B cell (primary cell): ENCODE data around the gene SLC66A1. TPM values are rescaled to one million over a fixed set of nuclear protein-coding genes. Genes with fewer than 3 reads are reported as not detected.

Experiments used
- ATAC-seq: fragments of 200-7000 bp; cut with Tn5 transposase; one replicate; pipeline ENCODE4 v1.10.0; 2021; ENCODE audit warnings: low read depth, mild to moderate bottlenecking, moderate number of reproducible peaks, moderate library complexity
- CTCF ChIA-PET: fragments of 350-600 bp; sonication (Branson Sonifier 250); formaldehyde crosslinking; loops from one replicate; lab custom pipeline; 2021; ENCODE audit warnings: antibody characterized with exemption, inconsistent platforms; lab: Charles Lee
- POLR2A ChIA-PET: fragments of 350-600 bp; sonication (Branson Sonifier 250); formaldehyde crosslinking; loops from one replicate; lab custom pipeline; 2021; ENCODE audit warnings: antibody characterized with exemption; lab: Charles Lee
- DNase-seq: peaks from one replicate; pipeline ENCODE4 v3.0.0; 2013
- H2AFZ ChIP-seq: 2 replicates; pipeline ENCODE4 v1.6.1; 2012; ENCODE audit warnings: mild to moderate bottlenecking, low read depth, low read length; ENCODE audit not compliant: insufficient read depth, poor library complexity, severe bottlenecking
- H3K27ac ChIP-seq, 2 donors: 1 replicate in 1 of 2; 2 replicates in 1 of 2; pipeline ENCODE4 v1.5.1; 2012 to 2013; ENCODE audit warnings: low read length in 2 of 2, mild to moderate bottlenecking in 2 of 2, moderate library complexity in 1 of 2
- H3K27me3 ChIP-seq, 4 experiments: fragments of 200-600 bp in 1 of 4; sonication (generic) in 1 of 4; replicated peaks in 1 of 4; 1 replicate in 2 of 4; 2 replicates in 2 of 4; pipeline versions ENCODE4 v1.6.1 to v1.7.0; 2013 to 2016; ENCODE audit warnings: low read length in 3 of 4, mild to moderate bottlenecking in 2 of 4, mixed read lengths in 1 of 4, moderate library complexity in 1 of 4; ENCODE audit not compliant: insufficient read depth in 4 of 4, control insufficient read depth in 3 of 4; ENCODE audit errors: control extremely low read depth in 1 of 4
- H3K36me3 ChIP-seq, 2 experiments: replicated peaks in 1 of 2; 1 replicate in 1 of 2; 2 replicates in 1 of 2; pipeline versions ENCODE4 v1.6.1 to v1.7.1; 2013; ENCODE audit warnings: low read length in 1 of 2; ENCODE audit not compliant: insufficient read depth in 2 of 2, control insufficient read depth in 1 of 2; ENCODE audit errors: control extremely low read depth in 1 of 2, extremely low read depth in 1 of 2
- H3K4me1 ChIP-seq, 2 donors: fragments of 200-600 bp in 1 of 2; sonication (generic) in 1 of 2; 1 replicate in 1 of 2; 2 replicates in 1 of 2; pipeline versions ENCODE4 v1.5.1 to v1.6.1; 2013 to 2017; ENCODE audit warnings: low read length in 2 of 2; ENCODE audit not compliant: control insufficient read depth in 2 of 2, insufficient read depth in 2 of 2
- H3K4me2 ChIP-seq: replicated peaks from 2 replicates; pipeline ENCODE3; 2012; ENCODE audit warnings: mild to moderate bottlenecking, low read depth, low read length; ENCODE audit not compliant: poor library complexity, severe bottlenecking
- H3K4me3 ChIP-seq, 5 experiments: fragments of 200-600 bp in 1 of 5; sonication (generic) in 1 of 5; 1 replicate in 3 of 5; 2 replicates in 2 of 5; pipeline versions ENCODE4 v1.5.1 to v1.7.0; 2011 to 2016; ENCODE audit warnings: low read length in 4 of 5, mild to moderate bottlenecking in 4 of 5, low read depth in 2 of 5, control low read depth in 1 of 5, moderate library complexity in 1 of 5; ENCODE audit not compliant: insufficient read depth in 1 of 5; ENCODE audit errors: control extremely low read depth in 1 of 5, extremely low read depth in 1 of 5
- H3K79me2 ChIP-seq: fragments of 200-600 bp; sonication (generic); one replicate; pipeline ENCODE4 v1.6.0; 2016; ENCODE audit warnings: low read length; ENCODE audit not compliant: control insufficient read depth, insufficient read depth
- H3K9ac ChIP-seq: fragments of 200-600 bp; sonication (generic); 2 replicates; pipeline ENCODE4 v1.6.1; 2017; ENCODE audit warnings: mild to moderate bottlenecking, low read length, moderate library complexity
- H3K9me3 ChIP-seq, 3 donors: one replicate each; pipeline versions ENCODE4 v1.6.1 to v1.7.1; 2013; ENCODE audit warnings: low read length in 2 of 3; ENCODE audit not compliant: control insufficient read depth in 2 of 3, insufficient read depth in 1 of 3; ENCODE audit errors: control extremely low read depth in 1 of 3
- H4K20me1 ChIP-seq: 2 replicates; pipeline ENCODE4 v1.6.0; 2012; ENCODE audit warnings: mild to moderate bottlenecking, low read length; ENCODE audit not compliant: insufficient read depth, control insufficient read depth, poor library complexity, severe bottlenecking
- H3K27ac Mint-ChIP-seq: one replicate; pipeline ENCODE4 v1.8.0; 2021; ENCODE audit warnings: mixed read lengths
- H3K27me3 Mint-ChIP-seq: one replicate; pipeline ENCODE4 v1.8.0; 2021; ENCODE audit warnings: mixed read lengths
- H3K4me1 Mint-ChIP-seq: one replicate; pipeline ENCODE4 v1.8.0; 2021; ENCODE audit warnings: mixed read lengths
- H3K4me3 Mint-ChIP-seq: one replicate; pipeline ENCODE4 v1.8.0; 2021; ENCODE audit warnings: mixed read lengths
- H3K9me3 Mint-ChIP-seq: one replicate; pipeline ENCODE4 v1.8.0; 2022; ENCODE audit warnings: mixed read lengths; ENCODE audit not compliant: insufficient read depth
- EZH2 ChIP-seq: IDR thresholded peaks from 2 replicates; pipeline ENCODE4 v1.6.1; 2012; ENCODE audit warnings: borderline replicate concordance, low read depth, mild to moderate bottlenecking, moderate library complexity, low read length; ENCODE audit not compliant: insufficient read depth, poor library complexity, severe bottlenecking
- WGBS: methylation state at CpG from one replicate; pipeline ENCODE4 v1.1.5; 2013; ENCODE audit warnings: missing lambda C conversion rate; ENCODE audit not compliant: insufficient coverage; 5-methylcytosine and 5-hydroxymethylcytosine counted together
- intact Hi-C: fragments of 100-400 bp; cut with micrococcal nuclease; formaldehyde crosslinking; loops from one replicate; pipeline ENCODE4 v1.10.0; 2022
- polyA plus RNA-seq: library from polyadenylated mRNA; depleted of rRNA; stranded (reverse); fragments of >200 nt; gene quantifications from 2 replicates; pipeline ENCODE4 v1.2.3, GENCODE V29; 2012
- total RNA-seq, 2 donors: library from RNA; stranded (reverse); fragments of 120-200 nt in 1 of 2; gene quantifications; 1 replicate in 1 of 2; 2 replicates in 1 of 2; pipeline versions ENCODE4 v1.2.3 to v1.2.4, GENCODE V29; 2013 to 2022
- TF ChIP-seq, protein P1 (sequence below): fragments of 200-600 bp; IDR thresholded peaks from one replicate; pipeline ENCODE4 v1.8.0; 2022; ENCODE audit warnings: antibody characterized with exemption, mild to moderate bottlenecking

The SLC66A1 gene
- total and polyA plus RNA-seq, 2 donors (not counting 1 experiment from before 2014, with no cell fraction given), result 24.4 to 26.8 TPM

GRCh38 chr1:19368050-19368449, 55.9 kb downstream of the SLC66A1 start:
- 100% methylated on average over 4 of the region's 5 CpGs for WGBS
- intact Hi-C loops, result no loop called here
- Mint-ChIP-seq H3K4me1 (peaks cover 5% of the 10 kb centered on the region), H3K27me3 (no peaks in the 10 kb centered on the region), H3K27ac (no peak overlapping the region), H3K4me3 (no peak overlapping the region), H3K9me3 (no peaks in the 10 kb centered on the region)
- H3K9me3 ChIP-seq, result no peaks in the 10 kb centered on the region
- H3K36me3 ChIP-seq, result peaks cover 0 to 44% of the 10 kb centered on the region in 2 experiments
- no peak overlapping the region for H3K4me3 ChIP-seq
- H3K9ac ChIP-seq, result no peak overlapping the region
- no peaks in the 10 kb centered on the region for H3K27me3 ChIP-seq
- peaks cover 89% of the 10 kb centered on the region for H4K20me1 ChIP-seq
- ATAC-seq (no peak), DNase-seq (no peak)
- no peak overlapping the region for H2AFZ ChIP-seq
- TF ChIP-seq EZH2, result no peak
- TF ChIP-seq, protein P1, sequence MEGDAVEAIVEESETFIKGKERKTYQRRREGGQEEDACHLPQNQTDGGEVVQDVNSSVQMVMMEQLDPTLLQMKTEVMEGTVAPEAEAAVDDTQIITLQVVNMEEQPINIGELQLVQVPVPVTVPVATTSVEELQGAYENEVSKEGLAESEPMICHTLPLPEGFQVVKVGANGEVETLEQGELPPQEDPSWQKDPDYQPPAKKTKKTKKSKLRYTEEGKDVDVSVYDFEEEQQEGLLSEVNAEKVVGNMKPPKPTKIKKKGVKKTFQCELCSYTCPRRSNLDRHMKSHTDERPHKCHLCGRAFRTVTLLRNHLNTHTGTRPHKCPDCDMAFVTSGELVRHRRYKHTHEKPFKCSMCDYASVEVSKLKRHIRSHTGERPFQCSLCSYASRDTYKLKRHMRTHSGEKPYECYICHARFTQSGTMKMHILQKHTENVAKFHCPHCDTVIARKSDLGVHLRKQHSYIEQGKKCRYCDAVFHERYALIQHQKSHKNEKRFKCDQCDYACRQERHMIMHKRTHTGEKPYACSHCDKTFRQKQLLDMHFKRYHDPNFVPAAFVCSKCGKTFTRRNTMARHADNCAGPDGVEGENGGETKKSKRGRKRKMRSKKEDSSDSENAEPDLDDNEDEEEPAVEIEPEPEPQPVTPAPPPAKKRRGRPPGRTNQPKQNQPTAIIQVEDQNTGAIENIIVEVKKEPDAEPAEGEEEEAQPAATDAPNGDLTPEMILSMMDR, result no peak
- POLR2A ChIA-PET, result no interaction called here
- peaks cover 64% of the 10 kb centered on the region for H3K79me2 ChIP-seq
- no peak overlapping the region for H3K4me2 ChIP-seq
- no peaks in the 10 kb centered on the region for H3K4me1 ChIP-seq
- H3K27ac ChIP-seq, result no peak overlapping the region
- CTCF ChIA-PET, result interaction anchor here (0.8 kb wide), 1 partner anchor 294 kb away, joined by 3 read pairs; no protein-coding TSS in a partner anchor

DNA sequence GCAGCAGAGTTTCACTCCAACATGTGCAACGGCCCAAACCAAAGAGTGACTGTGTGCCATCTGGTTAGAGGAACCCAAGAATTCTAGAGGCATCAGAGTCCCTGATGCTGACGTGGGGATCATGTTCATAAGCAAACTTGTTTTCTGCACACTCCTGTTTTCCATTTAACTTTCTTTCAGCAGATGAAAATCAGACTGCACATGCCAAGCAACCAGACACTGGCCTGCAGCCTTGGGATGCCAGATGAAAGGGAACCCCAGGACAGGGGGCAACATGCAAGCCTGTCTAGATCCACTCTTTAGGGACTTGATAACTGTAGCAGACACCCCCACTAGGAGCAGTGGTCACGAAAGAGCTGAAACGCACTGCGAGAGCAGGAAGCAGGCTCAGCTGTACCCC, 56.8 kb downstream of the SLC66A1 start:
- Histone ChIP-seq H2AFZ (no peak overlapping the region), H3K9me3 (no peaks in the 10 kb centered on the region), H4K20me1 (peaks cover 93% of the 10 kb centered on the region), H3K27ac (no peak overlapping the region), H3K4me3 (no peak overlapping the region), H3K9ac (no peak overlapping the region), H3K4me2 (no peak overlapping the region), H3K4me1 (no peaks in the 10 kb centered on the region), H3K79me2 (peaks cover 65% of the 10 kb centered on the region), H3K27me3 (no peaks in the 10 kb centered on the region), H3K36me3 (peaks cover 0 to 53% of the 10 kb centered on the region in 2 experiments)
- ChIA-PET CTCF (no interaction called here), POLR2A (no interaction called here)
- Mint-ChIP-seq H3K9me3 (no peaks in the 10 kb centered on the region), H3K4me1 (peaks cover 5% of the 10 kb centered on the region), H3K4me3 (no peak overlapping the region), H3K27me3 (no peaks in the 10 kb centered on the region), H3K27ac (no peak overlapping the region)
- 90% methylated on average over 5 of the region's 5 CpGs for WGBS
- no peak for TF ChIP-seq EZH2
- TF ChIP-seq, protein P1, result no peak
- DNase-seq (no peak), ATAC-seq (no peak)
- intact Hi-C loops, result no loop called here
